ENCODE data around the gene CD2BP2. TPM values are rescaled to one million over a fixed set of nuclear protein-coding genes. Genes with fewer than 3 reads are reported as not detected.

Gene CD2BP2
- total and polyA plus RNA-seq, 2 of the 13 experiments (the other 11 are each of a cell fraction or from before 2014, with no cell fraction given): 24.9 to 54.6 TPM

DNA sequence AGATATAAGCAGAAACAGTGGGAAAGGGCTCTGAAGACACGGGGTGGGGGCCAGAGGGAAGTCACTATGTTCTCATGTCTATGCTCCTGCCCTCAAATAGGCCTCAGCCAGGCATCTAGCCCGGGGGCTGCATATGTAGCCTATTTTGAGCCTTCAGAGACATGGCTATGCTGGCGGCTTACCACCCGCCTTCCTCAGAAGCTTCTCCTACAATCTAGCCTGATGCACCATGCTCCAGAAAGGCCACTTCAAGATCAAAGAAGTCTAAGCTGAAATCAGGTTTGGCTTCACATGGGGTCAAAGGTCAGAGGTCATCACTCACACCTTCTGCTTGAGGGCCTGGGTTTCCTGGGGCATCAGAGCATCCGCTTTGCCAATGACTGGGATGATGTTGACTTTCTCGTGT, 25.7 kb upstream of the CD2BP2 start:
- no peak for FAIRE-seq
- TF ChIP-seq ZNF720 (CRISPR knock-in tag; IDR thresholded peaks at IDR 0.05) (no peak), NR2F6 (IDR thresholded peaks at IDR 0.05) (no peak; the same call in 1 of the 2 replicates), NR2F6 (CRISPR knock-in tag; IDR thresholded peaks at IDR 0.05) (peak; percentile 67; the same call in 1 of the 2 replicates), U2AF1 (optimal IDR thresholded peaks at IDR 0.05; ENCODE audit: low read depth, low read length) (no peak), ZNF766 (CRISPR knock-in tag; IDR thresholded peaks at IDR 0.05; ENCODE audit: borderline replicate concordance) (no peak), ZNF496 (CRISPR knock-in tag; IDR thresholded peaks at IDR 0.05; ENCODE audit: insufficient replicate concordance) (no peak), PPARG (CRISPR knock-in tag; conservative IDR thresholded peaks at IDR 0.05) (no peak), SMAD9 (CRISPR knock-in tag; IDR thresholded peaks at IDR 0.05) (no peak), MZF1 (CRISPR knock-in tag; IDR thresholded peaks at IDR 0.05; ENCODE audit: borderline replicate concordance) (no peak), ZFP62 (CRISPR knock-in tag; IDR thresholded peaks at IDR 0.05) (no peak), ZNF30 (CRISPR knock-in tag; IDR thresholded peaks at IDR 0.05) (no peak), NCOA1 (CRISPR knock-in tag; IDR thresholded peaks at IDR 0.05) (0 out of 2 replicates have a peak, but pooled peaks have one; percentile 53), SOX13 (IDR thresholded peaks at IDR 0.05) (no peak), SOX13 (CRISPR knock-in tag; conservative IDR thresholded peaks at IDR 0.05 in 1 of 2, IDR thresholded peaks at IDR 0.05 in 1 of 2) (0 out of 4 replicates have a peak, but pooled peaks of 1 of the 2 experiments have one; percentile 8)
- TF ChIP-seq, protein P1, sequence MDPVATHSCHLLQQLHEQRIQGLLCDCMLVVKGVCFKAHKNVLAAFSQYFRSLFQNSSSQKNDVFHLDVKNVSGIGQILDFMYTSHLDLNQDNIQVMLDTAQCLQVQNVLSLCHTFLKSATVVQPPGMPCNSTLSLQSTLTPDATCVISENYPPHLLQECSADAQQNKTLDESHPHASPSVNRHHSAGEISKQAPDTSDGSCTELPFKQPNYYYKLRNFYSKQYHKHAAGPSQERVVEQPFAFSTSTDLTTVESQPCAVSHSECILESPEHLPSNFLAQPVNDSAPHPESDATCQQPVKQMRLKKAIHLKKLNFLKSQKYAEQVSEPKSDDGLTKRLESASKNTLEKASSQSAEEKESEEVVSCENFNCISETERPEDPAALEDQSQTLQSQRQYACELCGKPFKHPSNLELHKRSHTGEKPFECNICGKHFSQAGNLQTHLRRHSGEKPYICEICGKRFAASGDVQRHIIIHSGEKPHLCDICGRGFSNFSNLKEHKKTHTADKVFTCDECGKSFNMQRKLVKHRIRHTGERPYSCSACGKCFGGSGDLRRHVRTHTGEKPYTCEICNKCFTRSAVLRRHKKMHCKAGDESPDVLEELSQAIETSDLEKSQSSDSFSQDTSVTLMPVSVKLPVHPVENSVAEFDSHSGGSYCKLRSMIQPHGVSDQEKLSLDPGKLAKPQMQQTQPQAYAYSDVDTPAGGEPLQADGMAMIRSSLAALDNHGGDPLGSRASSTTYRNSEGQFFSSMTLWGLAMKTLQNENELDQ (CRISPR knock-in tag; IDR thresholded peaks at IDR 0.05; ENCODE audit: borderline replicate concordance): no peak
- TF ChIP-seq, protein P2, sequence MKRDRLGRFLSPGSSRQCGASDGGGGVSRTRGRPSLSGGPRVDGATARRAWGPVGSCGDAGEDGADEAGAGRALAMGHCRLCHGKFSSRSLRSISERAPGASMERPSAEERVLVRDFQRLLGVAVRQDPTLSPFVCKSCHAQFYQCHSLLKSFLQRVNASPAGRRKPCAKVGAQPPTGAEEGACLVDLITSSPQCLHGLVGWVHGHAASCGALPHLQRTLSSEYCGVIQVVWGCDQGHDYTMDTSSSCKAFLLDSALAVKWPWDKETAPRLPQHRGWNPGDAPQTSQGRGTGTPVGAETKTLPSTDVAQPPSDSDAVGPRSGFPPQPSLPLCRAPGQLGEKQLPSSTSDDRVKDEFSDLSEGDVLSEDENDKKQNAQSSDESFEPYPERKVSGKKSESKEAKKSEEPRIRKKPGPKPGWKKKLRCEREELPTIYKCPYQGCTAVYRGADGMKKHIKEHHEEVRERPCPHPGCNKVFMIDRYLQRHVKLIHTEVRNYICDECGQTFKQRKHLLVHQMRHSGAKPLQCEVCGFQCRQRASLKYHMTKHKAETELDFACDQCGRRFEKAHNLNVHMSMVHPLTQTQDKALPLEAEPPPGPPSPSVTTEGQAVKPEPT (CRISPR knock-in tag; IDR thresholded peaks at IDR 0.05; ENCODE audit: low read depth): no peak
- TF ChIP-seq, protein P3, sequence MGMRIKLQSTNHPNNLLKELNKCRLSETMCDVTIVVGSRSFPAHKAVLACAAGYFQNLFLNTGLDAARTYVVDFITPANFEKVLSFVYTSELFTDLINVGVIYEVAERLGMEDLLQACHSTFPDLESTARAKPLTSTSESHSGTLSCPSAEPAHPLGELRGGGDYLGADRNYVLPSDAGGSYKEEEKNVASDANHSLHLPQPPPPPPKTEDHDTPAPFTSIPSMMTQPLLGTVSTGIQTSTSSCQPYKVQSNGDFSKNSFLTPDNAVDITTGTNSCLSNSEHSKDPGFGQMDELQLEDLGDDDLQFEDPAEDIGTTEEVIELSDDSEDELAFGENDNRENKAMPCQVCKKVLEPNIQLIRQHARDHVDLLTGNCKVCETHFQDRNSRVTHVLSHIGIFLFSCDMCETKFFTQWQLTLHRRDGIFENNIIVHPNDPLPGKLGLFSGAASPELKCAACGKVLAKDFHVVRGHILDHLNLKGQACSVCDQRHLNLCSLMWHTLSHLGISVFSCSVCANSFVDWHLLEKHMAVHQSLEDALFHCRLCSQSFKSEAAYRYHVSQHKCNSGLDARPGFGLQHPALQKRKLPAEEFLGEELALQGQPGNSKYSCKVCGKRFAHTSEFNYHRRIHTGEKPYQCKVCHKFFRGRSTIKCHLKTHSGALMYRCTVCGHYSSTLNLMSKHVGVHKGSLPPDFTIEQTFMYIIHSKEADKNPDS (CRISPR knock-in tag; IDR thresholded peaks at IDR 0.05): peak; percentile 42; the same call in 1 of the 2 replicates
- TF ChIP-seq, protein P4, sequence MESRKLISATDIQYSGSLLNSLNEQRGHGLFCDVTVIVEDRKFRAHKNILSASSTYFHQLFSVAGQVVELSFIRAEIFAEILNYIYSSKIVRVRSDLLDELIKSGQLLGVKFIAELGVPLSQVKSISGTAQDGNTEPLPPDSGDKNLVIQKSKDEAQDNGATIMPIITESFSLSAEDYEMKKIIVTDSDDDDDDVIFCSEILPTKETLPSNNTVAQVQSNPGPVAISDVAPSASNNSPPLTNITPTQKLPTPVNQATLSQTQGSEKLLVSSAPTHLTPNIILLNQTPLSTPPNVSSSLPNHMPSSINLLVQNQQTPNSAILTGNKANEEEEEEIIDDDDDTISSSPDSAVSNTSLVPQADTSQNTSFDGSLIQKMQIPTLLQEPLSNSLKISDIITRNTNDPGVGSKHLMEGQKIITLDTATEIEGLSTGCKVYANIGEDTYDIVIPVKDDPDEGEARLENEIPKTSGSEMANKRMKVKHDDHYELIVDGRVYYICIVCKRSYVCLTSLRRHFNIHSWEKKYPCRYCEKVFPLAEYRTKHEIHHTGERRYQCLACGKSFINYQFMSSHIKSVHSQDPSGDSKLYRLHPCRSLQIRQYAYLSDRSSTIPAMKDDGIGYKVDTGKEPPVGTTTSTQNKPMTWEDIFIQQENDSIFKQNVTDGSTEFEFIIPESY (CRISPR knock-in tag; IDR thresholded peaks at IDR 0.05): peak; percentile 40; the same call in 1 of the 2 replicates

More for the DNA sequence above, 25.7 kb upstream of the CD2BP2 start:
- CTCF ChIA-PET (ENCODE audit: low intra/inter-chr PET ratio, low total read pairs): no interaction called here
- in situ Hi-C loops (cut with HindIII; ENCODE audit: extremely low pct_ligation_motif_present, low pct_unique_long_range_greater_than_20kb) (no loop called here), intact Hi-C loops (cut with micrococcal nuclease; ENCODE audit: unreplicated experiment) (no loop called here)
- ATAC-seq: no peak
- Histone ChIP-seq H3K4me3 (replicated peaks in 1 of 3; ENCODE audit: insufficient read depth in 1 of 3, low read depth in 2 of 3, low read length in 3 of 3) (0 out of 6 replicates have a peak overlapping the region, but pooled peaks of 1 of the 3 experiments have one; percentile 27), H3K9me3 (ENCODE audit: low read length) (no peaks in the 10 kb centered on the region), H3K9ac (ENCODE audit: insufficient read depth, low read depth, low read length) (no peak overlapping the region), H3K27me3 (ENCODE audit: control insufficient read depth in 1 of 2, insufficient read depth in 2 of 2, low read length in 2 of 2) (no peaks in the 10 kb centered on the region), H3K27ac (ENCODE audit: extremely low read length, insufficient read depth, low read length) (no peak overlapping the region), H3K36me3 (replicated peaks in 1 of 2; ENCODE audit: control insufficient read depth in 1 of 2, insufficient read depth in 2 of 2, low read length in 2 of 2) (no peaks in the 10 kb centered on the region), H4K20me1 (ENCODE audit: insufficient read depth, low read length) (no peaks in the 10 kb centered on the region), H3K79me2 (ENCODE audit: insufficient read depth, low read length) (peaks cover 2% of the 10 kb centered on the region), H2AFZ (ENCODE audit: low read length) (no peak overlapping the region), H3K4me1 (ENCODE audit: insufficient read depth, low read length) (peaks cover 52% of the 10 kb centered on the region), H3K4me2 (ENCODE audit: low read depth, low read length) (peak overlapping the region; percentile 54)
- 69% methylated on average over 5 of the region's 6 CpGs for WGBS (ENCODE audit: low lambda C conversion rate)
- DNase-seq (ENCODE audit: low spot score): no peak
- BruUV-seq (replicated peaks): no TSS peak
- POLR2A ChIA-PET: interaction anchor here (1.4 to 2.9 kb wide), 3 partner anchors 10 to 26 kb away, joined by 5 to 14 read pairs (median 9); partner anchors contain the start of genes ZNF48 and ZNF771
